GM21367 (cell line): ENCODE measurements around the gene CCDC14.
"Not testable (repeated sequence)": the region's sequence is repeated elsewhere in the genome, so short reads cannot be mapped to it uniquely, and the experiment has no call there.

Experiments
- ATAC-seq: cut with Tn5 transposase; IDR thresholded peaks from one replicate; pipeline ENCODE4 v1.9.1; 2021; ENCODE audit not compliant: unreplicated experiment

Gene CCDC14, protein sequence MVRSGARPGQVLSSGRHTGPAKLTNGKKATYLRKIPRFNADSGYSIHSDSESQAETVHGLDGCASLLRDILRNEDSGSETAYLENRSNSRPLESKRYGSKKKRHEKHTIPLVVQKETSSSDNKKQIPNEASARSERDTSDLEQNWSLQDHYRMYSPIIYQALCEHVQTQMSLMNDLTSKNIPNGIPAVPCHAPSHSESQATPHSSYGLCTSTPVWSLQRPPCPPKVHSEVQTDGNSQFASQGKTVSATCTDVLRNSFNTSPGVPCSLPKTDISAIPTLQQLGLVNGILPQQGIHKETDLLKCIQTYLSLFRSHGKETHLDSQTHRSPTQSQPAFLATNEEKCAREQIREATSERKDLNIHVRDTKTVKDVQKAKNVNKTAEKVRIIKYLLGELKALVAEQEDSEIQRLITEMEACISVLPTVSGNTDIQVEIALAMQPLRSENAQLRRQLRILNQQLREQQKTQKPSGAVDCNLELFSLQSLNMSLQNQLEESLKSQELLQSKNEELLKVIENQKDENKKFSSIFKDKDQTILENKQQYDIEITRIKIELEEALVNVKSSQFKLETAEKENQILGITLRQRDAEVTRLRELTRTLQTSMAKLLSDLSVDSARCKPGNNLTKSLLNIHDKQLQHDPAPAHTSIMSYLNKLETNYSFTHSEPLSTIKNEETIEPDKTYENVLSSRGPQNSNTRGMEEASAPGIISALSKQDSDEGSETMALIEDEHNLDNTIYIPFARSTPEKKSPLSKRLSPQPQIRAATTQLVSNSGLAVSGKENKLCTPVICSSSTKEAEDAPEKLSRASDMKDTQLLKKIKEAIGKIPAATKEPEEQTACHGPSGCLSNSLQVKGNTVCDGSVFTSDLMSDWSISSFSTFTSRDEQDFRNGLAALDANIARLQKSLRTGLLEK

GRCh38 chr3:123960781-123961507, at the start of gene CCDC14:
Gene CCDC14, minus strand, starts transcription at chr3:123961229. Its CDS starts 56 bp downstream, at chr3:123961173.
- ATAC-seq: peak; percentile 77

DNA sequence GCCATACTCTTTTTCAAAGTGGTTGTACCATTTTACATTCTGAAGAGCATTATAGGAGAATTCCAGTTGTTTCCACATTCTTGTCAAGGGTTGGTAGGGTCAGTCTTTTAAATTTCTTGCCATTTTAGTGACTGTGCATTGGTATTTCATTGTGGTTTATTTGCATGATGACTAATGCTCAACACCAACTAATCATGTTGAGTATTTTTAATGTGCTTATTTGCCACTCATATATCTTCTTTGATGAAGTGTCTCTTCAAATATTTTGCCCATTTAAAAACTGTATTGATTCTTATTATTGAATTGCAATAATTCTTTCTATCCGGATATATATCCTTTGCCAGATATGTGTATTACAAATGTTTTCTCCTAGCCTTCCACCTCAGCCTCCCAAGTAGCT, 47.3 kb upstream of the CCDC14 start:
- not testable (repeated sequence) for ATAC-seq

GRCh38 chr3:124007186-124007585, 46.2 kb upstream of the CCDC14 start:
- ATAC-seq: no peak

DNA sequence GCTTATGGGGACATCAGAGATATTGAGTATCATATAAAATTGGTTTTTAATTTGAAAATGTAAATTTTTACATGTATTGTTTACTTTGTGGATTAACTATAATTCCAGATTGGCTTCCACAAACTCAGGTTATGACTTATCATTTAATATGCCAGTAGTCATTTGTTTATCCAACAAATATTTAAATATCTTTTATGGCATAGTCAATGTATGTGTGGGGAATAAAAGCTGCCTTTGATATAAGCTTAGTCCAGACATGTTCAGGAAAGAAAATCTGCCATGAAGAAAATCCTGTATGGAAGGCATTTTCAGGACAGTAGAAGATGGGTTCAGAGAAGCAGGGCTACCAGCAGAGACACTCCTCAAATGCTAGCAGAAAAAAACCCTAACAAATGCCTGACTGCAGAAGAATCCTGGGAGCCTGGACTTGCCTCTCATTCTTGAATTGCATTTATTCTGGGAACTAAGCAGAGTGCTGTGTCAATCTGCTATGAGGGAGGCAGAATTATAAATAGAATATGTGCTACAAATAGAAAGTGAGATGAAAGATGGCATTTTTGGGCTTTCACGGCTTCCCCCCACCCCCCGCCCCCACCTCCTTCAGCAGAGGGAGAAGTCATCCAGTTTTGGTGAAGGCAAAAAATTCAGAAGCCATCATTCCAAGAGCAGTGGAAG, 41.5 kb upstream of the CCDC14 start:
- ATAC-seq: not testable (repeated sequence)

DNA sequence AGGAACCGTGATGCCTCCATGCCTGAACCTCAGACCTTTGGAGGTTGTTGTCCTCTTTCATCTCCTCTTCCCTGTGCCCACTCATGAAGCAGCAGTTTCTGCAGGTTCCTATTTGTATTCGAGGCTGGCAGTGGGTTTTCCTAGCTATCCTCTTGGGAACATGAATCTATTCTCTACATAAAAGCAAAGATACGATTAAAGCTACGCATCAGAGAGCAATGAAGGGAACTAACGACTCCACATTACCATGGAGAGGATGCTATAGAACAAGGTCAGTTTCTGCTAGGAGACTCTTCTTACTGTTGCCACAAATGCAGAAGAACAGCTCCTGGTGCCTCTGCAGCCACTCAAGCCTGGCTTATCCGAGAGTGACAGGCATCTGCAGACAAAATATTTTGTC, 40.3 kb upstream of the CCDC14 start:
- not testable (repeated sequence) for ATAC-seq

GRCh38 chr3:123997543-123997942, 36.5 kb upstream of the CCDC14 start:
- ATAC-seq: no peak

DNA sequence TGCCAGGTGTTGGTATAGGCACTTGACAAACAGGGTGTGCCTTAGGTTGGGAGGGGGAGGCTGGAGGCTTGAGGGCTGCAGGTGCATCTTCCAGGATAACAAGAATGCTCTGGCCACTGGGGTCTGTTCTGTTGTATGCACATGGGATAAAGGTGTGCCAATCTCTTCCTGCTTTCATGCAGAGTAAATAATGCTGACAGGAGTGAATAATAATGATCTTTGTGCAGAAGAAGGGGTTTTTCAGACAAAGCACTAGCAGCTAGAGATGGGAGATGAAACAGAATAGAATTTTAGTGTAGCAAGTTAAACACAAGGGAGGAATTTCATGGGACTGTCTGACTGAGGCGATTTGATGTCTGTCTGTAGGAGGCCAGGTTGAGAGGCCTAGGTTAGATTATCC, 32.8 kb upstream of the CCDC14 start:
- no peak for ATAC-seq

DNA sequence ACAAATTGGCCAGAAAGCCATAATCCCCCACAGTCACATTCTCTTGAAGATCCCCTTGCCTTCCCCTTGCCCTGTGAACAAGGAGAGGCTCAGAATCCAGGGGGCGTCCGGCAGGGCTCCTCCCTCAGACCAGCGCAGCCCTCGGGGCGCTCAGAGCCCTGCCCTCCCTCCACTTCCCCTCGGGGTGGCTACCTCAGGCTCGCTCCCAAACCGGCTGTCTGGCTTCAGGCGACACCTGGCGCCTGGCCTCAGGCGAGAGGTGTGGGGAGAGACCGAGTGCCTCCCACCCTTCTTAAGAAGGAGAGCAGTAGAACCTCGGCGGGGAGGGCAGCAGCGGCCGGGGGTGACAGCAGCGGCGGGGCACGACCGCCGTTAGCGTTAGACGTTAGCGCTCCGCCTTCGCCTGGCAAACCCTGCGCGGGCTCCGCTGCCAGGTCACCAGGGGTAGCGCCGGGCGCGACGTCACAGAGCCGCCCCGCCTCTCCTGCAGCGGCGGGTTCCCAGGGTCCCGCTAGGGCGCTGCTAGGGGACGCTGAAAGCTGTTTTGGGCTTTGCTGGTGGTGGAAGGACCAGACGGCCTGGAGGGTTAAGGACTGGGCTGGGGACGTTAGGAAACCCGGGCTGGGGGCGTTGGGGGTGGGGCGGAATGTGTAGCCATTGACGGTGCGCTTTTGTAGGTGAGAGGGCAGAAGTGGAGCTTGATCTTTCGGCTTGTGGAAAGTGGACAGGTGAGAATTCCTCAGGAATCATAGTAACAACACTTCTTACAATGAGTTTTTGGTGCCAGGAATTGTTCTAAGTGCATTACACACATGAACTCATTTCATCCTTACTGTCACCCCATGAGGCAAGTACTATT, 30.9 kb upstream of the CCDC14 start, which contains the start of gene ROPN1:
ROPN1 (minus strand) TSS at position 395 of the 859 bp plus-strand sequence. CDS start 11,643 bp downstream, outside the sequence.
- not testable (repeated sequence) for ATAC-seq

- ATAC-seq: no peak
Measured at GRCh38 chr3:123986427-123986826, 25.4 kb upstream of the CCDC14 start.

GRCh38 chr3:123984957-123985356, 23.9 kb upstream of the CCDC14 start:
- no peak for ATAC-seq

GRCh38 chr3:123984350-123984749, 23.3 kb upstream of the CCDC14 start:
- no peak for ATAC-seq

DNA sequence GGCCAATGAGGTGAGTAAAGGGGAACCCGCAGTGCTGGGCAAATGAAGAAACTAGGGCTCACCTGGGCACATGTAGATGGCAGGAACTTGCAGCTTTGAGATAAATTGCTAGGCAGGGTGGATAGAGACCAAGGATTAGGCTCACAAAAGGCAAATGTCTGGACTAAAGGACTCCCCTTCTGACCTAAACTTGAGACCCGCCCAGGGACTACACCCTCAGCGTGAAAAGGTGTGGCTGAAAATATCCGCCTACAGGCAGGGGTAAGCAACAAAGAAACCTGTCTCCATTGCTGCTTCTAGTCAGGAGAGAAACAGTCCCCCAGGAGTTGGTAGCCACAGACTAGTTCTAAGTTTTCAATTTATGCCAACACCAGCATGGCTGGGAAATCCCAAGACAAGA, 20.3 kb upstream of the CCDC14 start:
- ATAC-seq: not testable (repeated sequence)

DNA sequence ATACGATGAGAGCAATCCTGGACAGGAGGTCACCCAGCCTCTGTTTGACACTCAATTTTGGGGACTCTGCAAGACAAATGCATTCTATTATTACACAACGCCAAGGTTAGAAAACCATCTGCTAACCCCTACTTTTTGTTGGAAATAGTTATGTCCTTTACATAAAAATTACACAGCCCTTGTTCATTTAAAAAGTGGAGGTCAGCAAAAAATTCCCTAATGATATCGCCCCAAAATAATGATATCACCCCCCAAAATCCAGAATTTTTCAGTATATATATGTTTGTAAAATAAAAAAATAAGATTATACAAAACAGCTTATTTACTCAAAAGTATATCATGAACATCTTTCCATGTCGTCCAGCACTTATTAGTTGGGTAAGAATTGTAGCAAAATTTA, 19.5 kb upstream of the CCDC14 start:
- ATAC-seq: no peak

DNA sequence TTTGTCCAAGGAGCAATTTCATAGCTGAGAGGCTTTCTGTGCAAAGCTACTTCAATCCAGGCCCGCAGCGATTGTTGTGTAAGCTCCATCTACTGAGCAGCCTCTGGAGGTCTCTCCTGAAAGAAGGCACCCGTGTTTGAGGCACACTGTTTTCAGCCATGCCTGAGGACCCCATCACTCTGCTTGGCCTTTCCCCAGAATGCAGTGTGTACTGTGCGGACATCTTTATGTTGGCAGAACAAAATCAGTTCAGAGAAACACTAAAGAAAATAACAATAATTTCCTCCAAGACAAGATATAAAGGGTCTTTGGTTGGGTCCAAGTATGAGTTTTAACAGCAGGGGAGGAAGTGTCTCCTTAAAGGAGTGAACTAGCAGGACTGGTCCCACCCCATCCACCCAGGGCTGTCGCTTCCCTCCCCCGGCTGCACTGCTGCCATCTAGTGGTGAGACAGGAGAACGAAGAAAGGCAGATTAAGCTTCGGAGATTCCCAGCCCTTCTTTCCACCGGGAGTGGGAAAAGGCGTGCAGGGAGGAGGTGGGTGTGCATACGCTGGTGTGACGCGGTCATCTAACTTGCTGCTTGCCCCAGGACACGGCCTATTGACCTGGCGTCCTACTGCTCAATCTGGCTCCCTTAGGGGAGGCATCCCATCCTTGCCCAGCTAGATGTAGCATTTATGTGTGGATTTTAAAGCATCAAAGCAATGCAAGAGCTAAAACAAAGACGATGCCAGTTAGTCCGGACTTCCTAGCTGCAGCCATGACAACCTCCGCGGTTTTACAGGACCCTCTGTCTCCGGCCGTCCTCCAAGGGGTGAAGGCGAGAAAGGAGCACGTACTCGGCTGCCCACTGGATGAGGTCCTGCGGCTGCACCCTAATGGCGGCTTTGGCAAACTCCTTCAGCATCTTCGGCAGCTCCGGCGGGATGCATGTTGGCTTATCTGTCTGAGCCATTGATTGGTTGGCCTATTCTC, 18.8 kb upstream of the CCDC14 start:
- ATAC-seq: not testable (repeated sequence)

- ATAC-seq: not testable (repeated sequence)
Measured at GRCh38 chr3:123976904-123977303, 15.9 kb upstream of the CCDC14 start.

GRCh38 chr3:123976181-123976898, 15.3 kb upstream of the CCDC14 start:
- ATAC-seq: not testable (repeated sequence)

DNA sequence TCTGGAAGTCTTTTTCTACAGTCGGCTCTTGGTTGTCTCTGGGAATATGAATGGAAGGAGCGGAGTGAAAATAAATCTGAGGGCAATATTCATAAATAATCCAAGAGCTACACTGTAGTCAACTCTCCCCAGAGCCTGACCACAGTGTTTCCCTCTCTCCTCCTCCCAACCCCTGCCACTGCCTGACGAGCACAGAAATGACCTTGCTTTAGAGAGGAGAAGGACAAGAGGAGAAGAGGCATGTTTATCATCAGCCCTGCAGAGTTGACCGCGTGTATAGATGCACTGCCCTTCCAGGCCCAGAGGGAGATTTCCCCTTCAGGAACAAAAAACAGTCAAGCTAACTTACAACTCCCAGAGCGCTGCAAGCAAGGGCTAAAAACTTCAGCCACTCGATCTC, 14.0 kb upstream of the CCDC14 start:
- not testable (repeated sequence) for ATAC-seq

GRCh38 chr3:123971406-123971805, 10.4 kb upstream of the CCDC14 start:
- ATAC-seq: no peak
